ENCODE data around the gene GNS. TPM values are rescaled to one million over a fixed set of nuclear protein-coding genes. Genes with fewer than 3 reads are reported as not detected.
A peak's percentile ranks its signal among the peaks of the same experiment; 100 is the strongest.

GNS gene
- total and polyA plus RNA-seq, 3 donors from 2014 or later: 52.4 to 87.9 (median 84.2) TPM

GRCh38 chr12:64743206-64743605, 16.0 kb downstream of the GNS start:
- no peaks in the 10 kb centered on the region for H3K9me3 ChIP-seq
- H3K27ac ChIP-seq: no peak overlapping the region
- H3K4me3 ChIP-seq: no peak overlapping the region
- DNase-seq: no peak
- intact Hi-C loops (cut with DNase I; ENCODE audit: low total_unique reads): no loop called here
- no peak for TF ChIP-seq CTCF (IDR thresholded peaks at IDR 0.05)
- no peak for TF ChIP-seq POLR2A (IDR thresholded peaks at IDR 0.05)
- no peaks in the 10 kb centered on the region for H3K4me1 ChIP-seq
- 95 to 96% methylated on average over 3 of the region's 3 CpGs for WGBS, 2 donors
- no peaks in the 10 kb centered on the region for H3K36me3 ChIP-seq (ENCODE audit: low read depth, missing control alignments)
- no peaks in the 10 kb centered on the region for H3K27me3 ChIP-seq

GRCh38 chr12:64742416-64742815, 16.8 kb downstream of the GNS start:
- TF ChIP-seq CTCF (IDR thresholded peaks at IDR 0.05) (no peak), POLR2A (IDR thresholded peaks at IDR 0.05) (no peak)
- H3K9me3 ChIP-seq: no peaks in the 10 kb centered on the region
- DNase-seq: no peak
- H3K27me3 ChIP-seq: no peaks in the 10 kb centered on the region
- no peaks in the 10 kb centered on the region for H3K36me3 ChIP-seq (ENCODE audit: low read depth, missing control alignments)
- WGBS, 2 donors: 93 to 95% methylated on average over 3 of the region's 3 CpGs
- no peaks in the 10 kb centered on the region for H3K4me1 ChIP-seq
- no peak overlapping the region for H3K27ac ChIP-seq
- no peak overlapping the region for H3K4me3 ChIP-seq
- intact Hi-C loops (cut with DNase I; ENCODE audit: low total_unique reads): no loop called here

- intact Hi-C loops (cut with DNase I; ENCODE audit: low total_unique reads): no loop called here
- no peak overlapping the region for H3K4me3 ChIP-seq
- no peaks in the 10 kb centered on the region for H3K36me3 ChIP-seq (ENCODE audit: low read depth, missing control alignments)
- H3K27me3 ChIP-seq: no peaks in the 10 kb centered on the region
- no peak for DNase-seq
- no peak for TF ChIP-seq POLR2A (IDR thresholded peaks at IDR 0.05)
- no peak for TF ChIP-seq CTCF (IDR thresholded peaks at IDR 0.05)
- no peak overlapping the region for H3K27ac ChIP-seq
- no peaks in the 10 kb centered on the region for H3K4me1 ChIP-seq
- WGBS, 2 donors: 79 to 81% methylated on average over 2 of the region's 2 CpGs
- H3K9me3 ChIP-seq: no peaks in the 10 kb centered on the region
Measured at GRCh38 chr12:64740646-64741045, 18.6 kb downstream of the GNS start.

DNA sequence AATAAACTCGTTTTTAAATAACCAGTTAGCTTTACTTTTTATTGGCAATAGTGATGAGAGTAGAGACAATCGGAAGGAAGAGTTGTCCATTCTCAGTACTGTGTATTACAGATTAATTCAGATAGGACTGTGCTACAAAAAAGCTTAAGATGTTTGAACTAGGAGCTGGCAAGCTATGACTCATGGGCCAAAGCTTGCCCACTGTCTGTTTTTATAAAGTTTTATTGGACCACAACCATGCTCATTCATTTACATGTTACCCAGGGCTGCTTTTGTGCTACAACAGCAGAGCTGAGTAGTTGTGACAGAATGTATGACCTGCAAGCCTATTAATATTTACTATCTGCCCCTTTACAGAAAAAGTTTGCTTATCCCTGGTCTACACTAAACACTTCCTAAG, 19.4 kb downstream of the GNS start:
- Histone ChIP-seq H3K27ac (peak overlapping the region in 1 of 2 donors; percentile 5), H3K36me3 (ENCODE audit: low read depth, missing control alignments) (no peaks in the 10 kb centered on the region), H3K4me3 (no peak overlapping the region), H3K27me3 (no peaks in the 10 kb centered on the region), H3K4me1 (no peaks in the 10 kb centered on the region), H3K9me3 (no peaks in the 10 kb centered on the region)
- 78 to 80% methylated on average over 2 of the region's 2 CpGs for WGBS, 2 donors
- no peak for DNase-seq
- intact Hi-C loops (cut with DNase I; ENCODE audit: low total_unique reads): no loop called here
- no peak for TF ChIP-seq POLR2A (IDR thresholded peaks at IDR 0.05)
- no peak for TF ChIP-seq CTCF (IDR thresholded peaks at IDR 0.05)

DNA sequence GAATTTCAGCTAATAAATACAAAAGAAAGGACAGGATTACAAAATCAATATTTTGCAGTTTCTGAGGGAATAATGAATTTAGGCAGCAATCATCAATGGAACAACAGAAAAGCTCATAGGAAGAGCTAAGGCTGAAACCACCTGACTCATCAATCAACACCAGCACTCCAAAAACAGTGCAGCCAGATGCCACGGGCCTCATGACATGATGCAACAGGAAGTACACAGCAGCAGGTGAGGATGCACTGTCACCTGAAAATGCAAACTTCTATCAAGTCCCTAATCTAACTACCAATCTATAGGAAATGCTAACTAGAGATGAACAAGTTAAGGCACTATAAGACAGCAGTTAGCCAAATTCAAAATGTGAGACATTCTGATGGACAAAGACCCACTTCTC, 21.7 kb downstream of the GNS start:
- Histone ChIP-seq H3K4me3 (no peak overlapping the region), H3K27ac (no peak overlapping the region), H3K4me1 (no peaks in the 10 kb centered on the region), H3K9me3 (no peaks in the 10 kb centered on the region), H3K36me3 (ENCODE audit: low read depth, missing control alignments) (no peaks in the 10 kb centered on the region), H3K27me3 (no peaks in the 10 kb centered on the region)
- DNase-seq: no peak
- no peak for TF ChIP-seq POLR2A (IDR thresholded peaks at IDR 0.05)
- no peak for TF ChIP-seq CTCF (IDR thresholded peaks at IDR 0.05)
- WGBS, 2 donors: 79 to 87% methylated on average over 1 of the region's 1 CpG
- intact Hi-C loops (cut with DNase I; ENCODE audit: low total_unique reads): no loop called here

Measured in testis (tissue), 3 donors.